ENCODE results near the gene MLKL. TPM values are rescaled to one million over a fixed set of nuclear protein-coding genes. Genes with fewer than 3 reads are reported as not detected.
"Not testable (repeated sequence)": the region's sequence is repeated elsewhere in the genome, so short reads cannot be mapped to it uniquely, and the experiment has no call there.

MLKL gene
- total RNA-seq, 3 donors from 2014 or later: 10.5 to 23.4 (median 18.0) TPM

GRCh38 chr16:74661064-74661463 lies 39.6 kb downstream of the MLKL start:
- no peak for ATAC-seq
- intact Hi-C loops (cut with DNase I, micrococcal nuclease): no loop called here

DNA sequence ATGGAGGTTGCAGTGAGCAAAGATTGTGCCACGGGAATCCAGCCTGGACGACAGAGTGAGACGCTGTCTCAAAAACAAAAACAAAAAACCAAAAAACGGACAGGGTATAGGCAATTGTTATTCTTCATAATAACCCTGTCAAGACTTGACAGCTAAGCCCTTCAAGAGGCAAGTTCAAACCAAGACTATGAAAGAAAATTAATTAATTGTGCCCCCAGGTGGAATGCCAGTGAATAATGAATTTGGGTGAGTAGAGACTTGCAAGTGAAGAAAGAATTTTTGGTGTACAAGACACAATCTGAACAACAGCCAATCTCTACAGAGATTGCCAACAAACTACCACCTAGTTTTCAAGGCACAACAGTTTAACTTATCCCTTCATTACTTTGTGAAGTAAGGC lies 40.3 kb downstream of the MLKL start:
- no peak for DNase-seq
- ATAC-seq: no peak
- Histone ChIP-seq H3K36me3 (ENCODE audit: low read depth) (no peaks in the 10 kb centered on the region), H3K4me1 (ENCODE audit: low read depth) (peaks cover 4% of the 10 kb centered on the region), H3K9me3 (no peaks in the 10 kb centered on the region), H3K4me3 (no peak overlapping the region)
- TF ChIP-seq CTCF (IDR thresholded peaks at IDR 0.05): no peak
- intact Hi-C loops (cut with DNase I, micrococcal nuclease): no loop called here

More at GRCh38 chr16:74661064-74661463, 39.6 kb downstream of the MLKL start:
- Histone ChIP-seq H3K9me3 (no peaks in the 10 kb centered on the region), H3K36me3 (ENCODE audit: low read depth) (no peaks in the 10 kb centered on the region), H3K4me3 (no peak overlapping the region), H3K4me1 (ENCODE audit: low read depth) (peaks cover 9% of the 10 kb centered on the region)
- no peak for TF ChIP-seq CTCF (IDR thresholded peaks at IDR 0.05)
- no peak for DNase-seq

- no peak for TF ChIP-seq CTCF (IDR thresholded peaks at IDR 0.05)
- no peak for DNase-seq
- no peaks in the 10 kb centered on the region for H3K9me3 ChIP-seq
- H3K4me1 ChIP-seq (ENCODE audit: low read depth): no peaks in the 10 kb centered on the region
- no peak for ATAC-seq
- intact Hi-C loops (cut with DNase I, micrococcal nuclease): no loop called here
- no peaks in the 10 kb centered on the region for H3K36me3 ChIP-seq (ENCODE audit: low read depth)
- no peak overlapping the region for H3K4me3 ChIP-seq
Measured at GRCh38 chr16:74659041-74659440, 41.6 kb downstream of the MLKL start.

DNA sequence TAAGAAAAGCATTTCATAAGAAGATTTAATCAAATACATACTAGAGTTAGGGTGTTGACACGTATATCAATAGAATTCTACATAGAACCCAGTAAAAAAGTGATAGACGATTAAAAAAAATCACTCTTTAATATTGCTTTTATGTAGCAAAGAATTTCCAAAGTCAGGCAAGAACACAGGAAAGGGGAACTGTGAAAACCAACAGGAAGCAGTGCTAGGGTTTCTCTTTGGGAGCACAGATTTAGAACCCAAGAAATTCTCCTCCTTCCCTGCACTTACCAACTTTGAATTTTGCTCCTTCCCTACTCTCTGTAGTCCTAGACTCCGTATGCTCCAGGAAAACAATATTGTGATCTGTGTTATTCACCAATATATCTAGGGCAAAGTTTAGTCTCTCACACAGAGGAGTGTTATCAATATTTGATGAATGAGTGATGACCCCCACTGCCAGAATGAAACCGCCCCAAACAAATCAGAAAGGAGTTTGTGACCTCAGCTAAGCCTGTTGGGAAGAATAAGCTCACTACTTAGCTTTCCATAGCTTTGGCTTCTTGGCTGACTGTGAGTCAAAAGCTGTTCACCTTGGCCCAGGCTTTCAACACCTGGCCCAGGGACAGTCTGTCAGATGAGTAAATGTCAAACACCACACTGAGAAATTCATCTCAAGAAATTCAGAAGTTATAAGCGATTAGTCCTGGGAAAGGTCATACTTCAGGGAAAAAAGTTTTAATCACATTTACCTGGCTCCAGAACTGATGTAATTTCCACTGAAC lies 42.6 kb downstream of the MLKL start:
- intact Hi-C loops (cut with DNase I, micrococcal nuclease): no loop called here
- ATAC-seq (no peak), DNase-seq (no peak)
- H3K36me3 ChIP-seq (ENCODE audit: low read depth): no peaks in the 10 kb centered on the region
- TF ChIP-seq CTCF (IDR thresholded peaks at IDR 0.05): no peak
- no peaks in the 10 kb centered on the region for H3K4me1 ChIP-seq (ENCODE audit: low read depth)
- no peaks in the 10 kb centered on the region for H3K9me3 ChIP-seq
- no peak overlapping the region for H3K4me3 ChIP-seq

- ATAC-seq (no peak), DNase-seq (no peak)
- Histone ChIP-seq H3K4me3 (no peak overlapping the region), H3K4me1 (ENCODE audit: low read depth) (no peaks in the 10 kb centered on the region), H3K9me3 (no peaks in the 10 kb centered on the region), H3K36me3 (ENCODE audit: low read depth) (no peaks in the 10 kb centered on the region)
- TF ChIP-seq CTCF (IDR thresholded peaks at IDR 0.05): no peak
- intact Hi-C loops (cut with DNase I, micrococcal nuclease): no loop called here
Measured at GRCh38 chr16:74654536-74655050, 46.1 kb downstream of the MLKL start.

DNA sequence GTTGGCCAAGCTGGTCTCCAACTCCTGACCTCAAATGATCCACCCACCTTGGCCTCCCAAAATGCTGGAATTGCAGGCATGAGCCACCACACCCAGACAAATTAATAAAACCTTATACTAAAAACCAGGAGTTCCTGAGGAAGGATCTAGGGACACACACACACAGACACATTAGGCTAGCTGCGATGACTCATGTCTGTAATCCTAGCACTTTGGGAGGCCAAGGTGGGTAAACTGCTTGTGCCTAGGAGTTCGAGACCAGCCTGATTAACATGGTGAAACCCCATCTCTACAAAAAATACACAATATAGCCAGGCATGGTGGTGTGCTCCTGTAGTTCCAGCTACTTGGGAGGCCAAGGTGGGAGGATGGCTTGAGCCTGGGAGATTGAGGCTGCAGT lies 47.8 kb downstream of the MLKL start:
- H3K9me3 ChIP-seq; DNase-seq; H3K36me3 ChIP-seq (ENCODE audit: low read depth); H3K4me3 ChIP-seq; intact Hi-C loops (cut with DNase I, micrococcal nuclease); ATAC-seq; H3K4me1 ChIP-seq (ENCODE audit: low read depth): not testable (repeated sequence)
